ENCODE measurements around the gene TTYH2.

- TF ChIP-seq CTCF (IDR thresholded peaks at IDR 0.05; ENCODE audit: low read length) (no peak), EZH2 (IDR thresholded peaks at IDR 0.05; ENCODE audit: borderline replicate concordance, low read length) (no peak)
Observed at GRCh38 chr17:74251051-74251450, 37.7 kb downstream of the TTYH2 start.

Measured in OCI-LY1 (cell line).